IMR-90 (cell line): ENCODE data around the gene CST2. TPM values are rescaled to one million over a fixed set of nuclear protein-coding genes. Genes with fewer than 3 reads are reported as not detected.

ENCODE experiments used
- ATAC-seq: fragments of 200-7000 bp; cut with Tn5 transposase; 2 replicates; pipeline ENCODE4 v1.9.1; 2020; ENCODE audit warnings: low read depth, mild to moderate bottlenecking, moderate library complexity
- Bru-seq: library from RNA; stranded (reverse); fragments of 400-500 nt; gene quantifications from one replicate; lab custom pipeline; 2021; lab: Mats Ljungman, UMichigan
- BruChase-seq, 2 experiments: library from RNA; stranded (reverse); fragments of 400-500 nt; gene quantifications; one replicate each; lab custom pipeline; 2021; lab: Mats Ljungman, UMichigan
- BruUV-seq: library from RNA; stranded (reverse); fragments of 400-500 nt; replicated peaks from 2 replicates; lab custom pipeline; 2021; lab: Mats Ljungman, UMichigan
- CTCF ChIA-PET: fragments of 300-600 bp; formaldehyde crosslinking; extraction: SDS; loops from one replicate; lab custom pipeline; 2021; ENCODE audit warnings: antibody characterized with exemption; lab: Yijun Ruan, JAX
- POLR2A ChIA-PET: fragments of 300-600 bp; sonication (Branson Sonifier 250); formaldehyde crosslinking; loops from one replicate; lab custom pipeline; 2022; ENCODE audit warnings: antibody characterized with exemption; ENCODE audit not compliant: unreplicated experiment; lab: Charles Lee
- DNase-seq: peaks from one replicate; pipeline ENCODE4 v3.0.0; 2013
- H2AFZ ChIP-seq: replicated peaks from 2 replicates; pipeline ENCODE3; 2013; ENCODE audit warnings: low read length, mild to moderate bottlenecking; ENCODE audit not compliant: poor library complexity
- H2AK5ac ChIP-seq: 2 replicates; pipeline ENCODE4 v1.6.1; 2013; ENCODE audit warnings: low read depth, low read length, inconsistent platforms
- H2AK9ac ChIP-seq: replicated peaks from 2 replicates; pipeline ENCODE3; 2013; ENCODE audit warnings: mild to moderate bottlenecking, low read depth, low read length, moderate library complexity; ENCODE audit not compliant: poor library complexity
- H2BK120ac ChIP-seq: 2 replicates; pipeline ENCODE4 v1.6.1; 2013; ENCODE audit warnings: low read depth, low read length, inconsistent platforms
- H2BK15ac ChIP-seq: 3 replicates; pipeline ENCODE4 v1.6.1; 2013; ENCODE audit warnings: low read depth, low read length, inconsistent platforms
- H2BK20ac ChIP-seq: 2 replicates; pipeline ENCODE4 v1.6.1; 2013; ENCODE audit warnings: low read depth, mild to moderate bottlenecking, inconsistent platforms, low read length, moderate library complexity
- H2BK5ac ChIP-seq: 2 replicates; pipeline ENCODE4 v1.6.1; 2013; ENCODE audit warnings: mild to moderate bottlenecking, low read depth, low read length, inconsistent platforms; ENCODE audit not compliant: poor library complexity, severe bottlenecking
- H3K14ac ChIP-seq: replicated peaks from 2 replicates; pipeline ENCODE4 v1.6.1; 2013; ENCODE audit warnings: low read depth, low read length, inconsistent platforms
- H3K18ac ChIP-seq: 2 replicates; pipeline ENCODE4 v1.6.1; 2013; ENCODE audit warnings: low read depth, low read length, control low read depth
- H3K23ac ChIP-seq: 2 replicates; pipeline ENCODE4 v1.6.1; 2013; ENCODE audit warnings: low read depth, low read length, inconsistent platforms
- H3K27ac ChIP-seq: 2 replicates; pipeline ENCODE4 v1.5.1; 2013; ENCODE audit warnings: mild to moderate bottlenecking, control low read depth, low read length; ENCODE audit not compliant: insufficient read depth
- H3K27me3 ChIP-seq: 2 replicates; pipeline ENCODE4 v1.6.1; 2013; ENCODE audit warnings: low read length; ENCODE audit not compliant: control insufficient read depth, insufficient read depth
- H3K36me3 ChIP-seq: 2 replicates; pipeline ENCODE4 v1.6.1; 2013; ENCODE audit warnings: low read length, mixed read lengths; ENCODE audit not compliant: control insufficient read depth, insufficient read depth
- H3K4ac ChIP-seq: 2 replicates; pipeline ENCODE4 v1.6.1; 2013; ENCODE audit warnings: low read depth, low read length, inconsistent platforms
- H3K4me1 ChIP-seq: 2 replicates; pipeline ENCODE4 v1.6.1; 2013; ENCODE audit warnings: low read length, mixed read lengths; ENCODE audit not compliant: control insufficient read depth, insufficient read depth
- H3K4me2 ChIP-seq: 2 replicates; pipeline ENCODE4 v1.6.1; 2013; ENCODE audit warnings: low read depth, mild to moderate bottlenecking, control low read depth, low read length, moderate library complexity
- H3K4me3 ChIP-seq: 2 replicates; pipeline ENCODE4 v1.5.1; 2013; ENCODE audit warnings: low read depth, mild to moderate bottlenecking, control low read depth, low read length, moderate library complexity; ENCODE audit not compliant: insufficient read depth
- H3K56ac ChIP-seq: 2 replicates; pipeline ENCODE4 v1.6.1; 2013; ENCODE audit warnings: low read length, inconsistent platforms; ENCODE audit not compliant: insufficient read depth; ENCODE audit errors: extremely low read depth
- H3K79me1 ChIP-seq, 2 experiments: 2 replicates each; pipeline ENCODE4 v1.6.1; 2013; ENCODE audit warnings: low read length in 2 of 2, inconsistent platforms in 1 of 2, low read depth in 1 of 2
- H3K9ac ChIP-seq: 2 replicates; pipeline ENCODE4 v1.6.1; 2013; ENCODE audit warnings: low read depth, low read length, control low read depth
- H3K9me1 ChIP-seq: 2 replicates; pipeline ENCODE4 v1.6.1; 2013; ENCODE audit warnings: low read length, inconsistent platforms; ENCODE audit not compliant: insufficient read depth
- H3K9me3 ChIP-seq: 2 replicates; pipeline ENCODE4 v1.6.1; 2013; ENCODE audit warnings: low read length; ENCODE audit not compliant: control insufficient read depth, insufficient read depth
- H4K20me1 ChIP-seq: 2 replicates; pipeline ENCODE4 v1.6.1; 2013; ENCODE audit warnings: low read length, inconsistent platforms; ENCODE audit not compliant: insufficient read depth
- H4K5ac ChIP-seq: 2 replicates; pipeline ENCODE4 v1.6.1; 2013; ENCODE audit warnings: mild to moderate bottlenecking, low read depth, low read length, control low read depth
- H4K8ac ChIP-seq, 2 experiments: 2 replicates each; pipeline ENCODE4 v1.6.1; 2013; ENCODE audit warnings: low read depth in 2 of 2, low read length in 2 of 2, control low read depth in 1 of 2, inconsistent platforms in 1 of 2
- H4K91ac ChIP-seq: 2 replicates; pipeline ENCODE4 v1.6.1; 2013; ENCODE audit warnings: low read depth, low read length, inconsistent platforms; ENCODE audit not compliant: insufficient read depth
- BHLHE40 ChIP-seq: fragments of 150-350 bp; IDR thresholded peaks from 2 replicates; pipeline ENCODE4 v1.6.1; 2016; ENCODE audit warnings: mild to moderate bottlenecking, low read depth, low read length
- WGBS, 2 experiments: methylation state at CpG; one replicate each; pipeline versions ENCODE4 v1.1.5 to v1.1.7; 2013; ENCODE audit warnings: missing lambda C conversion rate in 2 of 2; ENCODE audit not compliant: insufficient read length in 1 of 2; ENCODE audit errors: extremely low coverage in 2 of 2; 5-methylcytosine and 5-hydroxymethylcytosine counted together
- dilution Hi-C: fragments of 300-500 bp; cut with HindIII; formaldehyde crosslinking; loops from one replicate; pipeline ENCODE4 v1.14.3; 2018; ENCODE audit warnings: low sequenced_read_pairs; ENCODE audit not compliant: unreplicated experiment
- in situ Hi-C: fragments of 300-500 bp; cut with MboI; formaldehyde crosslinking; loops from 3 replicates; pipeline ENCODE4 v1.14.3; 2019; ENCODE audit warnings: low sequenced_read_pairs, inconsistent platforms, mixed read lengths
- intact Hi-C: fragments of 100-400 bp; cut with micrococcal nuclease; formaldehyde crosslinking; loops from 2 replicates; pipeline ENCODE4 v1.10.0; 2022
- long read RNA-seq: library from polyadenylated mRNA; unstranded; transcript quantifications from one replicate; pipeline ENCODE4 v2.0.0, GENCODE V29; 2021; ENCODE audit not compliant: unreplicated experiment
- polyA plus RNA-seq, 3 experiments: library from polyadenylated mRNA; depleted of rRNA; stranded (reverse); fragments of >200 nt; gene quantifications; 2 replicates each; pipeline ENCODE4 v1.2.3, GENCODE V29; 2012; ENCODE audit warnings: low replicate concordance in 1 of 3
- total RNA-seq: library from RNA; depleted of rRNA; stranded (reverse); fragments of >200 nt; gene quantifications from 2 replicates; pipeline ENCODE4 v1.2.3, GENCODE V29; 2012; rRNA removed

CST2 gene, protein sequence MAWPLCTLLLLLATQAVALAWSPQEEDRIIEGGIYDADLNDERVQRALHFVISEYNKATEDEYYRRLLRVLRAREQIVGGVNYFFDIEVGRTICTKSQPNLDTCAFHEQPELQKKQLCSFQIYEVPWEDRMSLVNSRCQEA
- not detected in 2 replicates for total RNA-seq
- not detected in 2 replicates for polyA plus RNA-seq (2012; rRNA removed)
- polyA plus RNA-seq (2012; cell fraction: cytosol; rRNA removed) = not detected in 2 replicates
- not detected in 2 replicates for polyA plus RNA-seq (2012; cell fraction: nucleus; rRNA removed; ENCODE audit: low replicate concordance)
- Bru-seq, nascent RNA = not detected
- BruChase-seq, experiment 1, labeled RNA remaining after a 6-hour chase = not detected
- not detected for BruChase-seq, experiment 2, labeled RNA remaining after a 2-hour chase
- long read RNA-seq = 0 reads

DNA sequence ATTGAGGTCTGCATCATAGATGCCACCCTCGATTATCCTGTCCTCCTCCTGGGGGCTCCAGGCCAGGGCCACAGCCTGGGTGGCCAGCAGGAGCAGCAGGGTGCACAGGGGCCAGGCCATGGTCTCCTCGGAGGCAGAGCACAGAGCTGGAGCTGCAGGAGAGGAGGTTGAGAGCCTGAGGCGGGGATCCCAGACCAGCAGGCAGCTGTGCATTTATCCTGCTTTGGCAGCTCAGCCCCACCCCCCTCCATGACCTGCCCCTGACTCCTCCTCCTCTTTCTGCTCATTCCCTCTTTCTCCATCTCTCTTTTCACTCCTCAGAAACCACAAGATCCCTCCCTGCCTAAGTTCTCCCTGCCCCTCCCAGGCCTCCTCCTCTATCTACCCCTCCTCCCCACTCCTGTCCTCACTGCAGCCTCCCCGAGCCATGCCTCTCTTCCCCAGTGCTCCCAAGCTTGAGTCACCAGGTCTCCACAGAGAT, at the start of gene CST2:
Gene CST2 (minus strand): TSS at position 189 of the 481 bp plus-strand sequence. CDS start 69 bp downstream, at position 120.
- Histone ChIP-seq H4K91ac (no peak within 1 kb of the TSS), H2AK9ac (no peak within 1 kb of the TSS), H2AFZ (peak within 1 kb of the TSS; percentile 7)

More for the DNA sequence above, at the start of gene CST2:
- Histone ChIP-seq H2BK5ac (no peak within 1 kb of the TSS), H3K9me1 (no peaks in the 10 kb centered on the region), H3K79me1 (no peaks in the 10 kb centered on the region), H2BK120ac (no peak within 1 kb of the TSS), H3K27ac (no peak within 1 kb of the TSS), H3K9ac (no peak within 1 kb of the TSS), H3K4me3 (no peak within 1 kb of the TSS), H3K9me3 (no peaks in the 10 kb centered on the region), H3K56ac (no peak within 1 kb of the TSS), H3K36me3 (no peaks in the 10 kb centered on the region), H4K5ac (no peak within 1 kb of the TSS), H3K27me3 (no peaks in the 10 kb centered on the region; the same call in 1 of the 2 replicates), H4K20me1 (no peaks in the 10 kb centered on the region), H3K4me1 (peaks cover 3% of the 10 kb centered on the region; the same call in 1 of the 2 replicates), H3K14ac (no peak within 1 kb of the TSS), H2BK15ac (no peak within 1 kb of the TSS), H2AK5ac (no peak within 1 kb of the TSS), H3K23ac (no peak within 1 kb of the TSS), H3K4me2 (no peak within 1 kb of the TSS), H3K18ac (no peak within 1 kb of the TSS), H2BK20ac (no peak within 1 kb of the TSS), H3K4ac (no peak within 1 kb of the TSS), H4K8ac (no peak within 1 kb of the TSS)
- in situ Hi-C loops = no loop called here
- TF ChIP-seq BHLHE40 = no peak
- DNase-seq (no peak), ATAC-seq (no peak)
- intact Hi-C loops = no loop called here
- POLR2A ChIA-PET = no interaction called here
- CTCF ChIA-PET = no interaction called here
- WGBS, 2 experiments = 13% methylated on average over 1 of the region's 4 CpGs; no CpG with 5 or more reads in 1 of the 2 experiments
- no TSS peak for BruUV-seq
- dilution Hi-C loops = no loop called here
